ENCODE data around the gene DUSP28.
"Not testable (repeated sequence)": the region's sequence is repeated elsewhere in the genome, so short reads cannot be mapped to it uniquely, and the experiment has no call there.

Gene DUSP28

DNA sequence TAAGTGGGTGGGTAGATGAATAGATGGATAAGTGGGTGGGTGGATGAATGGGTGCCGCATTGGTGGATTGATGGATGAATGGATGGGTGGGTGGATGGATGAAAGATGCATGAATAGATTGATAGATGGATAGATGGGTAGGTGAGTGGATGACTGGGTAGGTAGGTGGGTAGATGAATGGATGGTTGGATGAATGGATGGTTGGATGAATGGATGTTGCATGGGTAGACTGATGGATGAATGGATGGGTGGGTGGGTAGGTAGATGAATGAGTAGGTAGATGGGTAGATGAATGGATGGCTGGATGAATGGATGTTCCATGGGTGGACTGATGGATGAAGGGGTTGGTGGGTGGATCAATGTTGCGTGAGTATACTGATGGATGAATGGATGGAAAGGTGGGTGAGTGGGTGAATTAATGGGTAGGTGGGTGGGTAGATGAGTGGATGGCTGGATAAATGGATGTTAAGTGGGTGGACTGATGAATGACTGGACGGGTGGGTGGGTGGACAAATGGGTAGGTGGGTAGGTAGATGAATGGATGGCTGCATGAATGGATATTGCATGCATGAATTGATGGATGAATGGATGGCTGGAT lies 32.9 kb upstream of the DUSP28 start:
- DNase-seq (ENCODE audit: low spot score), result no peak

DNA sequence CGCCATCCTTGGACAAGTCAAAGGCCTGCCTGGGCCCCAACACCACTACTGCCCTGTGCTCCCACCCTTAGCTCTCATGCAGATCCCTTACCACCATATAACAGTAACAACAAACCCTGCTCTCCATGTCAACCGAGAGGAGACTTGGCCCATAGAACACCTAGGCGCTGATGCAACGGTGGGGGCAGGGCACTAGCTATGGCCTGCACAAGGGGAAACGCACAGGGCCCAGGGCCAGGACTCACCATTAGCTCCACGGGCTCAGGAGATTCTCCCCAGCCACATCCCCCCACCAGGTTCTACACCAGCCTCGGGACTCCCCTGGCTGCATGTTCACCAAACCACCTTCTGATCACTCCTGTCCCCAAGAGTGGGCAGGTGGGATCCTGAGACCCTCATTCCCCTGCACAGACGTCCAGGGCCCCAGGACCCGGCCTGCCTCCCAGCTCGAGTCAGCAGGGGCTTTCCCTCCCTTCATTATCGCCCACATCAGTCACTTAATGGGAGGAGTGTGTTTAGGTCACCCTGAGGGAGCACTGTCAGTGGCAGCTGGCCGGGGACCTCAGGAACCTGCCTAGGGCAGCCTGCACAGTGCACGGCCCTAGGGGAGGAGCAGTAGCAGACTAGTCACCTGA lies 31.6 kb upstream of the DUSP28 start:
- DNase-seq (ENCODE audit: low spot score), result no peak

DNA sequence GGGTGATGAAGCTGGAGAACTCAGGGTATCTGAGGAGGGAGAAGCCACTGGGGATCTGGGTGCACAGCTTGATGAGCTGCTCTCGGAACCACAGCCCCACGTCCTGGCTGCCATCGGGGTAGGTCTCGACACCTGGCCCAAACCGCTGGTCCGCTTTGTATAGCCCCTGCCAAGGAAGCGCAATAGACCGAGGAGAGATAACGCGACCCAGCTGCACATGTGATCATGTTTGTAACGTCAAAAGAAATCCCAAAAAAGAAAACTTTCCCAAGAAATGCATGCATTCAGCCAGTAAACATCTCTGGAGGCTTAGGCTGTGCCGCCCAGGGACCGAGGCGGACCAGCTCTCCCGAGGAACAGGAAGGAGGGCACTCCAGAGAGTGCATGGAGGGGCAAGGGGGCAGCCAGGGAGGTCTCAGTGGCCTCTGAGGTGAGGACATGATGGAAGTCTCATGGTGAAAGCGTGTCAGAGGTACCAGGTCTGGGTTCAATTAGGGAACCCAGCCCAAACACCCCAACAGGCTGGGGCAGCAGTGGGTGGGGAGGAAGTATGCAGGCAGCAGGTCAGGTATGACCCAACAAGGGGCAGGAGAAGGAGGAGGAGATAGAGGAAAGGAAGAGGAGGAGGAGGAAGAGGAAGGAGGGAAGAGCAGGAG lies 30.7 kb upstream of the DUSP28 start:
- no peak for DNase-seq (ENCODE audit: low spot score)

DNA sequence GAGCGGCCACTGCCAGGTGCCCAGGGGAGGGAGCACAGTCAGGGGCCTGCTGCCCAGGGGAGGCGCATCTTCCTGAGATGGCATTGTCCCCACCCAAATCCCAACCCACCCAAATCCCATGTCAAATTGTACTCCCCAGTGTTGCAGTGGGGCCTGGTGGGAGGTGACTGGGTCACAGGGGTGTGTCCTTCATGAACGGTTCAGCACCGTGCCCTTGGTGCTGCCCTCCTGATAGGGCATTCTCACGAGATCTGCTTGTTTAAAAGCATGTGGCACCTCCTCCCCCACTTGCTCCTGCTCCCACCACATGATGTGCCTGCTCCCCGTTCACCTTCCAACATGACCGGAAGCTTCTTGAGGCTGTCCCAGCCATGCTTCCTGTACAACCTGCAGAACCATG lies 30.0 kb upstream of the DUSP28 start:
- DNase-seq (ENCODE audit: low spot score), result no peak

DNA sequence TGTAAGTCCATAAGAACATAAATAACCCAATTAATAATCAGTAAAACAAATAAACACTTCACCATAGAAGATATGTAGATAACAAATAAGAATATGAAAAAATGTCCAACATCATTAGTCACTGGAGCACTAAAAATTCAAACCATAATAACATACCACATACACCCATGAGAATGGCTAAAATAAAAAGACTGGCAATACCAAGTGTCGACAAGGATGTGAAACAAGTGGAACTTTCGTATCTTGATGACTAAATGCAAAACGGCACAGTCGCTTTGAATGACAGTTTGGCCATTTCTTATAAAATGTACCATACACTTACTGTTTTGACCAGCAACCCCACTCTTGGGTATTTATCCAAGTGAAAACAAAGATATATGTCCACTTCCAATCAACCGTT lies 29.1 kb upstream of the DUSP28 start:
- DNase-seq (ENCODE audit: low spot score), result no peak

DNA sequence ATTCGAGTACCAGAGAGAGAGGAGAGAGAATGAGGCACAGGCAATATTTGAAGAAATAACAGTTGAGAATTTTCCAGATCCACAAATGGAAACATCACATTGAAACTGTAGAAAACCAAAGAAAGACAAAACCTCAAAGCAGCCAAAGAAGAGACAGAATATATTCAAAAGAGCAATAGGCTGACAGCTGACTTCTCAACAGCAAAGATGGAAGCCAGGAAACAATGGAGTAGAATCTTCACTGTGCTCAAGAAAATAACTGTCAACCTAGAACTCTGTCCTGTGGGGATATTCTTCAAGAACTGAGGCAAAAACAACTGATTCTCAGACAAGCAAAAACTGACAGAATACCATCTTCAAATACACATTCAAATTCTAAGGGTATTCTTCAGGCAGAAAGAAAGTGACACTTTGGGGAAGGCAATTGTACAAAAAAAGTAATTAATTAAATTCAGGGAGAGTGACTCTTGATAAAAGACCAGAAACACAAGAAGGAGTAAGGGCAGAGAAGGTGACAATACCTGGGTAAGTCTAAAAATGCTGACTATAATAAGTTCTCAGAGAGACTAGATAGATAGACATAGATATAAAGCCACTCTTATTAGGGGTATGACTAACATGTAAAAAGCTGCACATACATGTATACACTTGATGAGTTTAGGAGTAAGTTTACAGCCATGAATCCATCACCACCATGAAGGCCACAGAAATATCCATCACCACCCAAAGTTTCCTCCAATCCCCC lies 28.0 kb upstream of the DUSP28 start:
- no peak for DNase-seq (ENCODE audit: low spot score)

DNA sequence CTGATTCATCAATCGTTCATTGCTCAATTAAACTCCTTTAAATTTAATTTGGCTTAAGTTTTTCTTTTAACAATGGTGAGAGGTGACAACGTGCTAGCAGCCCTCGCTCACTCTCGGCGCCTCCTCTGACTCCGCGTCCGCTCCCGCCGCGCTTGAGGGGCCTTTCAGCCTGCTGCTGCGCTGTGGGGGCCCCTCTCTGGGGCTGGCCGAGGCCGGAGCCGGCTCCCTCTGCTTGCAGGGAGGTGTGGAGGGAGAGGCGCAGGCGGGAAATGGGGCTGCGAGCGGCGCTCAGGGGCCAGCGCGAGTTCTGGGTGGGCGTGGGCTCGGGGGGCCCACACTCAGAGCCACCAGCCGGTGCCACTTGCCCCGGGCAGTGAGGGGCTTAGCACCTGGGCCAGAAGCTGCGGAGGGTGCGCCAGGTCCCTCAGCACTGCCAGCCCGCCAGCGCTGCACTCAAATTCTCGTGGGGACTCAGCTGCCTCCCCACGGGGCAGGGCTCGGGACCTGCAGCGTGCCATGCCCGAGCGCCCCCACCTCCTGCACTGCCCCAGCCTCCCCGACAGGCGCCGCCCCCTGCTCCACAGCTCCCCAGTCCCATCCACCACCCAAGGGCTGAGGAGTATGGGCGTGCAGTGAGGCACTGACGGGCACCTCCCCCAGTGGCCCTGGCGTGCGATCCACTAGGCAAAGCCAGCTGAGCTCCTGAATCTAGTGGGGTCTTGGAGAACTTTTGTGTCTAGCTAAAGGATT lies 22.0 kb upstream of the DUSP28 start:
- DNase-seq (ENCODE audit: low spot score), result no peak

DNA sequence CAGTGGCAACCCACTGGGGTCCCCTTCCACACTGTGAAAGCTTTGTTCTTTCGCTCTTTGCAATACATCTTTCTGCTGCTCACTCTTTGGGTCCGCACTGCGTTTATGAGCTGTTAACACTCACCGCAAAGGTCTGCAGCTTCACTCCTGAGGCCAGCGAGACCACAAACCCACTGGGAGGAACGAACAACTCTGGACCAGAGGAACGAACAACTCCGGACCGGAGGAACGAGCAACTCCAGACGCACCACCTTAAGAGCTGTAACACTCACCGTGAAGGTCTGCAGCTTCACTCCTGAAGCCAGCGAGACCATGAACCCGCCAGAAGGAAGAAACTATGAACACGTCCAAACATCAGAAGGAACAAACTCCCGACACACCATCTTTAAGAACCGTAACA lies 21.1 kb upstream of the DUSP28 start:
- not testable (repeated sequence) for DNase-seq (ENCODE audit: low spot score)

DNA sequence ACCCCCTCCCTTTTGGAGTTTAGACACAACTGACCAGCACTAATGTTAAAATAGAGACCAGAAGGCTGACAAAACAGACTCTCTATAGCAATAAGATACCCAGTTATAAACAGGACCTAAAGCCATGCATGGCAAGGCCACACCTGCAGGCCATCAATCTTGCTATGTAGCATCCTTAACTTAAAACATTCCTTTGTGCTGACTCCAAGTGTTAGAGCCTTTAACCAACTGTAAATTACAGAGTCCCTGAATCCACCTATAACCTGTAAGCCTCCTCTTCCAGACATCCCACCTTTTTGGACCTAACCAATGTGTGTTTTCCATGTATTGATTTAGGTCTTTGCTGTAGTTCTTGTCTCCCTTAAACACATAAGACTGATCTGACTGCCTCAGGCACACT lies 20.3 kb upstream of the DUSP28 start:
- no peak for DNase-seq (ENCODE audit: low spot score)

DNA sequence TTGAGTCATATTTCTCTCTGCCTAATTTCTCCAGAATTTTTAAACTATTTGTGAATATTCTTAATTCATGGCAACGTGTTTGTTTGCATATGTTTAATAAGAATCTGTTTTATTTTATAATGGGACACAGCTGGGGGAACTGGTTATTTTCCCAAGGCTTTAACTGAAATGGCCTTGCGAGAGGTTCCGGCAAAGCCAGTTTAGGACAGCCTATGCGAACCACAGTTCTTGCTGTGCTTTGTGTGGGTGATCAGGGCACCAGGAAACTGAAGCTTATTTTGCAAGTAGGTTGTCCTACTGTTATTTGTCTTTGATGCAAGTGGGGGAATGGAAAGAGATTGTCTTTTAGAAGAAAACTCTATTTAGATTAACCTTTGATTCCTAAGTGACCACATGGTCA lies 8.9 kb upstream of the DUSP28 start:
- DNase-seq (ENCODE audit: low spot score), result no peak

DNA sequence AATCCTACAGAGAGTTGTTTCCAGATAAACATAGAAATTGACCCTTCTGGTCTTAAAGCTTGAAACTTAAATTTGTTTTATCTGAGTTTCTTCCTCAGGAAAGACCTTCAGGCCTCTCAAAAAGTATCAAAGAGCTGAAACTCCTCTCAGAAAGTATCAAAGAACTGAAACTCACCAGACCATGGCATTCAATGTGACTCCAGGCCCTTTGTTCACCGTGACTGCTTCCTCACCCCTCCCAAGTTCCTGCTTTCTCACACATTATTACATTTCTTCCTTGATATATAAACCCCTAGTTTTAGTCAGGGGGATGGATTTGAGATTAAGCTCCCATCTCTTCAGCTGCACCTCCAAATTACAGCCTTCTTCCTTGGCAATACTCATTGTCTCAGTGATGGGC lies 8.3 kb upstream of the DUSP28 start:
- DNase-seq (ENCODE audit: low spot score), result no peak

DNA sequence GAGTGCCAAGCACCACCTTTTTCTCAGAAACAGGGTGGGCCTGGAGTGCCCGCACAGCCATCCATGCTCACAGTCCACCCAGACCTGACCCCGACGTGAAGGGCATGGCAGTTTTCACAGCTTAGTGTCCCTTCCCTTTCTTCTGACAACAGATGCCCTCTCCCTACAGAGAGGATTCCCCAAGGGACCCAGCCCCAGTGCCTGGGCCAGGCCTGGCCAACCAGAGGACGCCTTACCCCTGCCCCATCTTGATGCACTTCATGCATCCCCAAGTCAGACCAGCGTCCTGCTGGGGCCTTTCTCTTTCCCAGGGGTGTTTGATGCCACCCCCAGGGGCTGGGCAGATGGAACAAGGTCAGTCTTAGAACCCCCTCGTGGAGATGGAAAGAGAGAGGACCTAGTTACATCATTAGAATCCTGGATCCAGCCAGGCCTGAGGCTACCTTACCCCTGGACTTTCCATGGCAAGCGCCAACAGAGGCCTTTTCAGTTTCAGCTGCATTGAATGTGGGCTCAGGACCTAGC lies 6.1 kb upstream of the DUSP28 start:
- DNase-seq (ENCODE audit: low spot score), result no peak

DNA sequence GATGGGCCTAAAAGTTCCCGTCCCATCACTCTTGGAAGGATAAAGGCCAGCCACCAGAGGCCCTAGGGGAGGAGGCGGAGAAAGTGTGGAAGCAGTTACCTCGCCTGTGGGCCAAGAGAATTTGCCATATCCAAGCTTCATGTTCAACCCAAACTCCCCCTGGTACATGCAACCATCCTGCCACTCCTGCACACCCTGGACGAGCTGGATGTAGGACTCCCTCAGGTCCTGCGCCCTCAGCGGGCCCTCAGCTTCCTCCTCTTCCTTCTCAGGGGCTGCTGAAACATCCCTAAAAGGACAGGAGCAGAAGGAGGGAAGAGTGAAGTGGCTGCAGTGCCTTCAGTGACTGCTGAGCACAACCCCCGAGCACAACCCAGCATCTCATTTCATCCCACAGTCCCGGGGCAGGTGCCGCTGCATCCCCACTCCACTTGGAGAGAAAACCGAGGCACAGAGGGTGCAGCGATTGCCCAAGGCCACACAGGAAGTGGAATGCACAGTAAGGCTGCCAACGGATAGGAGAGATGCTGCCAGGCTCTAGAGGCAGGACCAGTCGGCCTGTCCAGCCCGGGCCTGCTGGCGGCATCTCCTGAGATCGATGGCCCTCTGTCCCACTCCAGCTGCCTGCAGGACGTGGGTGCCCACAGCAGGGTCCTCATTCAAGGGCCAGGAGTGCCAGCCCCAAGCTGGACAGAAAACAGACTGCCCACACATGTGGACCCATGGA lies 5.2 kb upstream of the DUSP28 start:
- DNase-seq (ENCODE audit: low spot score), result no peak

DNA sequence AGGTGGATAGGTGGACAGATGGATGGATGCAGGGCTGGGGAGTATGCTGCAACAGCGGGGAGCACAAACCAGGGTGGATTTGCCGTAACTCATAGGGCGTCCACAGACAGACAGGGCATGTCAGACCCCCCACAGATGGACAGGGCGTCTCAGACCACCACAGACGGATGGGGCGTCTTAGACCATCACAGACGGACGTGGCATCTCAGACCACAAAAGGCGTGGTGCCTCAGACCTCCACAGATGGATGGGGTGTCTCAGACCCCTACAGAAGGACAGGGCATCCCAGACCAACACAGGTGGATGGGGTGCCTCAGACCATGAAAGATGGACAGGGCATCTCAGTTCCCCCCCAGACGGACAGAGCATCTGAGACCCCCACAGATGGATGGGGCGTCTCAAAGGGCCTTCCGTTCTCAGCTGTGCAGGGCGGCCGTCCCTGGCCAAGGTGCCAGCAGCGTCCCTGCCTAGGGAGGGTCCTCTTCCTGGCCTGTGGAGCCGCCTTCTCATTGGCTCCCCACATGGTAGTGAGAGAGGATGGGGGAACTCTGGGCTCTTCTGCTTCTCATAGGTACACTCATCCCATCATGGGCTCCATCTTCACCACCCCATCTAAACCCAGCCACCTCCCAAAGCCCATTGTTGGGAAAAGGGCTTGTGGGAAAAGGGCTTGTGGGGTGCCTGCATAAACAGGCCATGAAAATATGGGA lies 4.5 kb upstream of the DUSP28 start:
- DNase-seq (ENCODE audit: low spot score), result no peak

DNA sequence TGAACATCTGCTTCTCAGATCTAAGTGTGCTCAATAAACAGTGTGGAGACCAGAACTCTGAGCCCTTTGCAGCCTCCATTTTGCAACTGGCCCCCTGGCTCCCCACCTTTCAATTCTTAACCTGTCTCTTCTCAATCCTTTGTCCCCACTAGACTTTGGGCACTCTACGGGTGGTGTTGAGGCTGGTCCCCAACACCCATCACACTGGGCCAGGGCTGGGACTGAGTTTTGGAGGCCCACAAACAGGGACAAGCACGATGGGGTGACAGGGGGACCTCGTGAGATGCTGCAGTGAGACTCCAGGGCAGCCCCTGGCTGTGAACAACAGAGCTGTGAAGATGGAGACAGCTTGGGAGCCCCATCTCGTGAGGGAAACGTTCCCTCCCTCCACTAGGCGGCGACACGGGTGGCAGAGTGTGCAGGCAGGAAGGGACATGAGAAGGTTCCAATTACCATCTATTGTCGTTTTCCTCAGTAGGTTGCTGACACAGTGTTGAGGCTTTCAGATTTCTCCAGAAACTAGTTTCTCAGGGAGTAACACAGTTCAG lies 3.5 kb upstream of the DUSP28 start:
- peak; percentile 83 for DNase-seq (ENCODE audit: low spot score)

DNA sequence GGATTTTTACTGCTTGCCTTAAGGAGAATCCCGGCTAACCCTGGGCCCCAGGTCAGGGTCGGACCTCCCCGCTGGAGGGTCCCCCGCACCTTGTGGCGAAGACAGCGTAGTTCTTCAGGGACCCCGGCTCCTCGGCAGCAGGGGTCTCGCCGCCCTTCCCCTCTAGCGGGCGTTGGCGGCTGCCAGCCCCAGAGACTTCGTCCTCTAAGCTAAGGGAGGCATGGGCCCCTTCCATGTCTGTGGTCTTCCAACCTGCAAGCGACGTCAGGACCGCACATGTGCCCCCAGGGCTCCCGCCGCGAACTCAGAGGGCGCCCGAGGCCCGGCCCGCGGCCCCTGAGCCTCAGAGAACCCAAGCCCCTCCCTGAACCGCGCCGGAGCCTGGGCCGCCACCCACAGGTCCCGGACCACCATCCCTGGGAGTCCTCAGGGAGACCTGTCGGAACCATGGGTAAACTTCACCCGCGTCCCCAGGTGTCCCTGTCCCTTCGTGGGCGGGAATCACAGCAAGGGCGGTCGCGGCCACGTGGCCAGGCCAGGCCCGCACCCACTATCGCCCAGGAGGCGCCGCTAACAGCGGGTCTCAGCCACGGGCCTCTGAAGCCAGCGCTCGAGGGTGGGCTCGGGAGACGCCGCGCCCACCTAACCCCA lies 2.9 kb upstream of the DUSP28 start:
- no peak for DNase-seq (ENCODE audit: low spot score)

DNA sequence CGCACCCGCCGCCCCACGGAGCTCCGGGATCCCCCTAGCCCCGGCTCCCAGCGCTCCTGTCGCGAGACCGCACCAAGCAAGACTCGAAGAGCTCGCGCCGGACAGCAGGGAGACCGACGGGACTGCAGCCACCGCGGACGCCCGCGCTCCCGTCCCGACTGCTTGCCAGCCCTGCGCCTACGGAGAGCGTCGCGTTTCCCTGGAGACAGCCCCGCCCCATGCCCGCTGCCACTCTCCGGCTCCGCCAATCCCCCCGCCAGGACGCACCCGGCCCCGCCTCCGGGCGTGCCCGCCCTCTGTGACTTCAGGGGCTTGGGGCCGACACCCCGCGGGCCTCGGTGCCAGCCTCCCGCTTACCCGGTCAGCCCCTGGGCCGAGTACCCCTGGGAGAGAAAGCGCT lies 2.3 kb upstream of the DUSP28 start, which contains the start of gene ANKMY1:
Gene ANKMY1 (minus strand): TSS at position 181 of the 400 bp plus-strand sequence. CDS start 653 bp downstream, outside the sequence.
- DNase-seq (ENCODE audit: low spot score), result peak; percentile 69

DNA sequence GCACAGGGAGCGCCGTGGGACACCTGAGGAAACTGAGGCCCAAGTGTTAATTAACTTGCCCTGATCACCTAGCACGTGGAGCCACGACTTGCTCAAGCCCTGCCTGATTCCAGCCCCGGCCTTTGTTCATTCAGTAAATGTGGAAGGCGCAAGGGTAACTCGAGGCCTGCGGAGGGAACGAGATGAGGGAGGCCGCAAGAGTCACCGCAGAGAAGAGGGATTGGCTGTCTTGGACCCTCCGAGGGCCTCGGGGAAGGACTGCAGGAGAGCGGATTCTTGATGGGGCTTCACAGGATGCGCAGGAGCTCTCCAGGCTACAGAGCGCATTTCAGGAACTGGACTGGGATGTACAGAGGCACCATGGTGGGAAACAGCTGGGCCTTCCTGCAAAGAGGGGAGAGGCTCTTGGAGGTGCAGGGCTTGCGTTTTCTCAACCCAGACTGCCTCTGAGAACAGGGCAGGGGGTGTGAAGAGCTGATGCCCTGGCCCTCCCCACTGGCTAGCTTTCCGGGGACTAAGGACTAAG lies 1.9 kb upstream of the DUSP28 start:
- no peak for DNase-seq (ENCODE audit: low spot score)

DNA sequence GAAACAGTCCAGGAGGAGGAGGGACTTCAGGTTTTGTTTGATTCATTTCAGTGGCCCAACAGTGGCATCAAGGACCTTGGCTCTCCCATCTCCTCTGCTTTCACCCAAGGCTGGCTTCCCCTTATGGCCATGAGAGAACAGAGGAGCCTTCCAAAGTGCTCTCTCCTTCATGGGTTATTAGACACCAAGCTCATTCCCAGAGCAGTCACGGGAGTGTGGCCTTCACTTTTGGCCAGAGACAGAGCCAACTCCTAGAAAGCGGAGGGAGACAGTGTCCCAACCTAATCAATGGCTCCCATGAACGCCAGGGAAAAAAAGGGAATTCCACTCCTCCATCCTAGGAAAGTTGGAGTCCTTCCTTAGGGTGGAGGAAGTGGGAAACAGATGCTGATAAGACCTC lies 871 bp upstream of the DUSP28 start:
- DNase-seq (ENCODE audit: low spot score), result no peak

Measured in CD4-positive, alpha-beta T cell treated with Interleukin-2 at 100 ng/mL for 4 hours (primary cell).